Bronchial epithelial cell (primary cell): ENCODE measurements around the gene NOSIP. TPM values are rescaled to one million over a fixed set of nuclear protein-coding genes. Genes with fewer than 3 reads are reported as not detected.

ENCODE experiments used
- DNase-seq: peaks from one replicate; pipeline ENCODE4 v3.0.0-alpha.2; 2010; ENCODE audit warnings: low read depth
- FAIRE-seq: peaks from 2 replicates; lab custom pipeline; 2011; peaks lifted over from hg19 to GRCh38; lab: Jason Lieb, UNC
- H3K27me3 ChIP-seq: 2 replicates; pipeline ENCODE4 v1.5.1; 2011; ENCODE audit warnings: low read length; ENCODE audit not compliant: control insufficient read depth, insufficient read depth
- H3K36me3 ChIP-seq: 2 replicates; pipeline ENCODE4 v1.5.1; 2011; ENCODE audit warnings: low read length; ENCODE audit not compliant: control insufficient read depth, insufficient read depth
- H3K4me3 ChIP-seq: 2 replicates; pipeline ENCODE4 v1.5.1; 2011; ENCODE audit warnings: mild to moderate bottlenecking, low read depth, low read length, control low read depth
- CTCF ChIP-seq: IDR thresholded peaks from 2 replicates; pipeline ENCODE4 v1.5.1; 2011; ENCODE audit warnings: mild to moderate bottlenecking, moderate library complexity, low read length, control low read depth, inconsistent platforms; ENCODE audit not compliant: insufficient read depth, severe bottlenecking
- total RNA-seq: library from RNA; depleted of rRNA; stranded (reverse); fragments of >200 nt; gene quantifications from 2 replicates; pipeline ENCODE4 v1.2.1, GENCODE V29; 2014

NOSIP gene
- total RNA-seq, 1 donor from 2014 or later, result 71.1 TPM

- Histone ChIP-seq H3K4me3 (no peak overlapping the region), H3K27me3 (no peaks in the 10 kb centered on the region), H3K36me3 (peaks cover 5% of the 10 kb centered on the region)
- no peak for TF ChIP-seq CTCF
- FAIRE-seq, result no peak
- DNase-seq, result no peak
Measured at GRCh38 chr19:49551531-49551930, 28.8 kb downstream of the NOSIP start.

- Histone ChIP-seq H3K36me3 (no peaks in the 10 kb centered on the region), H3K27me3 (no peaks in the 10 kb centered on the region), H3K4me3 (no peak overlapping the region)
- TF ChIP-seq CTCF, result no peak
- DNase-seq (no peak), FAIRE-seq (no peak)
Measured at GRCh38 chr19:49549045-49549444, 31.3 kb downstream of the NOSIP start.

GRCh38 chr19:49546825-49547565 is 33.4 kb downstream of the NOSIP start:
- H3K4me3 ChIP-seq, result no peak overlapping the region
- TF ChIP-seq CTCF, result peak; percentile 71
- FAIRE-seq (peak; percentile 70), DNase-seq (peak; percentile 80)
- H3K36me3 ChIP-seq, result no peaks in the 10 kb centered on the region
- H3K27me3 ChIP-seq, result no peaks in the 10 kb centered on the region

DNA sequence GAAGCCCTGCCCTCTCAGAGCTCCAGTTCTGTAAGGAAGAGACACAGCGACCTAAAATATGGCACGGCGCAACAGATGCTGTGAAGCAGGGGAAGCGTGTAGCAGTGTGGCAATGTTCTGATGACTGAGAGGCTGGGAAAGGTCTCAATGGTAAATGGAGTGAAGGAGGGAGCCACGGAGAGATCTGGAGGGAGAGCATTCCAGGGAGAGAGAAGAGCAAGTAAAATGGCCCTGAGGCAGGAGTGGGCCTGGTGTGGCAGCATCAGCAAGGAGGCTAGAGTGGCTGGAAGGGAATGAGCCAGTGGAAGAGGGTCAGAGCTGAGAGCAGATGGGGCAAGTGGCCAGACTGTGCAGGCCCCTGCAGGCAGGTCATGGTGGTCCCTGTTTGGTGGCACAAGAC is 36.2 kb downstream of the NOSIP start:
- no peaks in the 10 kb centered on the region for H3K27me3 ChIP-seq
- DNase-seq, result no peak
- no peaks in the 10 kb centered on the region for H3K36me3 ChIP-seq
- no peak for FAIRE-seq
- H3K4me3 ChIP-seq, result no peak overlapping the region
- TF ChIP-seq CTCF, result no peak

- H3K27me3 ChIP-seq, result no peaks in the 10 kb centered on the region
- no peaks in the 10 kb centered on the region for H3K36me3 ChIP-seq
- TF ChIP-seq CTCF, result no peak
- no peak overlapping the region for H3K4me3 ChIP-seq
- no peak for FAIRE-seq
- no peak for DNase-seq
Measured at GRCh38 chr19:49543032-49543431, 37.3 kb downstream of the NOSIP start.

GRCh38 chr19:49542446-49542845 is 37.9 kb downstream of the NOSIP start:
- Histone ChIP-seq H3K4me3 (no peak overlapping the region), H3K27me3 (no peaks in the 10 kb centered on the region), H3K36me3 (no peaks in the 10 kb centered on the region)
- FAIRE-seq (no peak), DNase-seq (no peak)
- no peak for TF ChIP-seq CTCF
